ENCODE measurements around the gene THTPA. TPM values are rescaled to one million over a fixed set of nuclear protein-coding genes. Genes with fewer than 3 reads are reported as not detected.

THTPA gene
- total RNA-seq, 1 experiment from 2014 or later = 4.1 TPM

DNA sequence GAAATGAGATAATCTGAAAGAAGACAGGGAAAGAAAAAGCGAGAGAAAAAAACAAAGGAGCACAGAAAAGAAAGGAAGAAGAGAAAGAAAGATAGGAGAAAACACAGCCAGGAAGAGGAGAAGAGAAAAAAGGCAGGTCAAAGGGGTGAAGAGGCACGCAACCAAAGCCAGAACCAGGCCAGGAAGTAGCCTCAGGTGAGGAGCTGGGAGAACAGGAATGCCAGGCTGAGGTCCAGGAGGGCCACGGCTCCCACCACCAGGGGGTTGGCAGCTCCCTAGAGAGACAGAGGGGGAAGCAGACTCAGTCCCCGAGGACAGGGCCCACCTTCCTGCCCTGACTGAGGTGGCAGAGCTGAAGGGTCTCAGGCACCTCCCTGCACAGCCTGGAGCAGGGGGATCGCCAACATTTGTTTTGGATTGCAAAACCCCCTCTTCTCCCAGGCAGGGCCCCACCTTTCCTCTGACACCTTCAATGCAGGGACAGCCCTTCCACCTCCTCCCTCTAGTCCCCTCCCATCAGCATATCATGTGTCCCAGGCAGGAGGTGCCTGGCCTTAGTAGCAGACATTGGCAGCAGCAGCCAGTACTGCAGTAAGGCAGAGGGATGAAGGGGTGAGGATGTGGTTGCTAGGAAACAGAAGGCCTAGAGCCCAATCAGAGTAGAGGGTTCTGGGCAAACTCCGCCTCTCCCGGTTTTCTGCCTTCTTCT is 13.5 kb downstream of the THTPA start:
- Histone ChIP-seq H3K27me3 (ENCODE audit: insufficient read depth, low read depth) (no peaks in the 10 kb centered on the region), H4K20me1 (ENCODE audit: insufficient read depth) (no peaks in the 10 kb centered on the region), H3K79me2 (ENCODE audit: low read depth) (peaks cover 13% of the 10 kb centered on the region), H3K27ac (peak overlapping the region; percentile 53; the same call in 1 of the 2 replicates), H2AFZ (no peak overlapping the region), H3K4me1 (replicated peaks; ENCODE audit: insufficient read depth) (peaks cover 24% of the 10 kb centered on the region), H3K4me3 (no peak overlapping the region), H3K36me3 (ENCODE audit: low read depth) (no peaks in the 10 kb centered on the region), H3K9me2 (ENCODE audit: insufficient read depth) (no peaks in the 10 kb centered on the region), H3K9me3 (ENCODE audit: insufficient read depth, low read depth) (no peaks in the 10 kb centered on the region), H3K4me2 (peak overlapping the region; percentile 81), H3F3A (ENCODE audit: insufficient read depth, low read depth) (peaks cover 7% of the 10 kb centered on the region; the same call in 1 of the 2 replicates)
- no TSS peak for BruUV-seq (replicated peaks)
- TF ChIP-seq EZH2 (IDR thresholded peaks at IDR 0.05; ENCODE audit: low read depth) = no peak
- TF ChIP-seq, protein P1, sequence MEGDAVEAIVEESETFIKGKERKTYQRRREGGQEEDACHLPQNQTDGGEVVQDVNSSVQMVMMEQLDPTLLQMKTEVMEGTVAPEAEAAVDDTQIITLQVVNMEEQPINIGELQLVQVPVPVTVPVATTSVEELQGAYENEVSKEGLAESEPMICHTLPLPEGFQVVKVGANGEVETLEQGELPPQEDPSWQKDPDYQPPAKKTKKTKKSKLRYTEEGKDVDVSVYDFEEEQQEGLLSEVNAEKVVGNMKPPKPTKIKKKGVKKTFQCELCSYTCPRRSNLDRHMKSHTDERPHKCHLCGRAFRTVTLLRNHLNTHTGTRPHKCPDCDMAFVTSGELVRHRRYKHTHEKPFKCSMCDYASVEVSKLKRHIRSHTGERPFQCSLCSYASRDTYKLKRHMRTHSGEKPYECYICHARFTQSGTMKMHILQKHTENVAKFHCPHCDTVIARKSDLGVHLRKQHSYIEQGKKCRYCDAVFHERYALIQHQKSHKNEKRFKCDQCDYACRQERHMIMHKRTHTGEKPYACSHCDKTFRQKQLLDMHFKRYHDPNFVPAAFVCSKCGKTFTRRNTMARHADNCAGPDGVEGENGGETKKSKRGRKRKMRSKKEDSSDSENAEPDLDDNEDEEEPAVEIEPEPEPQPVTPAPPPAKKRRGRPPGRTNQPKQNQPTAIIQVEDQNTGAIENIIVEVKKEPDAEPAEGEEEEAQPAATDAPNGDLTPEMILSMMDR (conservative IDR thresholded peaks at IDR 0.05) = peak; percentile 47
- ChIA-PET CTCF (no interaction called here), POLR2A (ENCODE audit: unreplicated experiment) (interaction anchor here (0.5 kb wide), 1 partner anchor 498 kb away, joined by 4 read pairs; no protein-coding TSS in a partner anchor)
- DNase-seq = peak; percentile 68 to 85
- intact Hi-C loops (cut with micrococcal nuclease; ENCODE audit: unreplicated experiment) = no loop called here

DNA sequence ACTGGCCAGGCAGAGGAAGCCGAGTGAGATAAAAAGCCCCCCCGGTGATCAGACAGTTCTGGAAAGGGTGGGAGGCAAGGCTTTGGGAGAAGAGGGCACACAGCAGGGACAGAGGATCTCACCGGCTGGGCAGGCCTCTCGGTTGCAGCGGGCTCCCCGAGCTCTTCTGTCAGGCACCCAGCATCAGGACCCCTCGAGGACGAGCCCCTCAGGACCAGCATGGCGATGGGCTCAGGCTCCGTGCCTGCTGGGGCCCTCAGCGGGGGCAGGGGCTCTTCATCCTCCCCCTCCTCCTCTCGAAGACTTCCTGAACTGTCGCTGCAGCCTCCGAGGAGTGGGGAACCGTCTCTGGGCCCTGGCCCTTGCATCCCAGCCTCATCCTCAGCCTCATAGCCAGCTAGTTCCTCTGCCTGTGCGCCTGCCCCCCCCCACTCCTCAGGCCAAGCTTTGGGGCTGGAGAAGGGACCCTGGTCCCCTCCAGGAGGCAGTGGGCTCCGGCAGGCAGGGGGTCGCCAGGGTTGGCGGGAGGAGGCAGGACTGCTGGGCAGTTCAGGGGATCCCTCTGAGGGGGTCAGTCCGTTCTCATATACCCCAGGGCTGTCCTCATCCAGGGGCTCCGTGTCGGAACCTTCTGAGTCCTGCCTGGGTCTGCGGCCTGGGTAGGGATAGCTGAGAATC is 14.9 kb downstream of the THTPA start:
- H3K27ac ChIP-seq = no peak overlapping the region
- H3K4me1 ChIP-seq (replicated peaks; ENCODE audit: insufficient read depth) = peaks cover 24% of the 10 kb centered on the region
- no peaks in the 10 kb centered on the region for H4K20me1 ChIP-seq (ENCODE audit: insufficient read depth)
- H3F3A ChIP-seq (ENCODE audit: insufficient read depth, low read depth) = peaks cover 7% of the 10 kb centered on the region; the same call in 1 of the 2 replicates
- no peaks in the 10 kb centered on the region for H3K9me2 ChIP-seq (ENCODE audit: insufficient read depth)
- peaks cover 13% of the 10 kb centered on the region for H3K79me2 ChIP-seq (ENCODE audit: low read depth)
- H3K4me3 ChIP-seq = no peak overlapping the region
- CTCF ChIA-PET = interaction anchor here (0.5 kb wide), 1 partner anchor 24 kb away, joined by 4 read pairs; no protein-coding TSS in a partner anchor
- POLR2A ChIA-PET (ENCODE audit: unreplicated experiment) = no interaction called here
- no peak overlapping the region for H3K4me2 ChIP-seq
- TF ChIP-seq, protein P1 (conservative IDR thresholded peaks at IDR 0.05) = no peak
- no peak for TF ChIP-seq EZH2 (IDR thresholded peaks at IDR 0.05; ENCODE audit: low read depth)
- no peaks in the 10 kb centered on the region for H3K27me3 ChIP-seq (ENCODE audit: insufficient read depth, low read depth)
- no peak for DNase-seq
- no peak overlapping the region for H2AFZ ChIP-seq
- H3K36me3 ChIP-seq (ENCODE audit: low read depth) = no peaks in the 10 kb centered on the region
- no TSS peak for BruUV-seq (replicated peaks)
- intact Hi-C loops (cut with micrococcal nuclease; ENCODE audit: unreplicated experiment) = no loop called here
- H3K9me3 ChIP-seq (ENCODE audit: insufficient read depth, low read depth) = no peaks in the 10 kb centered on the region

DNA sequence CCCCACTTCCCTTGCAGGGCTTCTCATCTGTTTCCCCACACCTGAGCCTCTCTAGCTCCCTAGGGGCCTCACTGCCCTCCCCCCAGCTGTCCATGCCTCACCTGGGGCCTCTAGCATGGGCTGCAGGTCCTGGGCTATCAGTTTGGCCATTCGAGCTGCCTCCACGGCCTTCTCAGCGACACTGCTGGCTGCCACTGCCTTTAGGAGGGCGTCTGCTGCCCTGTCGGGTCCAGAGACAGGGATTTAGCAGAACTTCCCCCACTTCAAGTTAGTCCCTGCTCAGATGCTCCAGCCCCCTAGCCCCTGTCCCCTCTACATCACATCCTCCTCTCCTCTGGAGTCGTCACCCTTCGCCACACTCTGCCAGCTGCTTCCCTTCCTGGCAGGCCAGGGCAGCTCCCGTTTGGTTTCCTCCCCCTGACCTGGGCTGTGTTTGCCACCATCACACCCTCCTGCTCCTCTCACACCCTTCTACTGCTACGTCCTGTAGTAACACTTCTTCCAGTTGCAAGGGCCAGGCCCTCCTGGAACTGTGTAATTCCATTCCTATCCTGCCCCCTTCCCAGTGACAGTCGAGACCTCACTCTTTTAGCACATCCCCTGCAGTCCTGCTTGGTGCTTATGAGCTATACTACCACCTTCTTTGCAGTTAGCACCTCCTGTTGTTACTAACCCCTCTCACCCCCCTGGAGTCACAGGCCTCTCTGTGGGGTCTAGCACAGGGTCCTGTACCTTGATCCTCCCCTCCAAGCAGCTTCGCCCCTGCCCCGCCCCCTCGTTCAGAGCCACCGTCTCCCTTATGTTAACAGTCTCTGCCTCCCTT is 15.8 kb downstream of the THTPA start:
- H2AFZ ChIP-seq = no peak overlapping the region

More for the DNA sequence above, 15.8 kb downstream of the THTPA start:
- peaks cover 20% of the 10 kb centered on the region for H3K4me1 ChIP-seq (replicated peaks; ENCODE audit: insufficient read depth)
- H3K27ac ChIP-seq = no peak overlapping the region
- H3K4me2 ChIP-seq = no peak overlapping the region
- no peaks in the 10 kb centered on the region for H3K36me3 ChIP-seq (ENCODE audit: low read depth)
- no peak overlapping the region for H3K4me3 ChIP-seq
- no peaks in the 10 kb centered on the region for H3K9me2 ChIP-seq (ENCODE audit: insufficient read depth)
- ChIA-PET POLR2A (ENCODE audit: unreplicated experiment) (no interaction called here), CTCF (no interaction called here)
- no TSS peak for BruUV-seq (replicated peaks)
- peaks cover 7% of the 10 kb centered on the region; the same call in 1 of the 2 replicates for H3F3A ChIP-seq (ENCODE audit: insufficient read depth, low read depth)
- no peaks in the 10 kb centered on the region for H3K27me3 ChIP-seq (ENCODE audit: insufficient read depth, low read depth)
- no peak for DNase-seq
- no peak for TF ChIP-seq EZH2 (IDR thresholded peaks at IDR 0.05; ENCODE audit: low read depth)
- TF ChIP-seq, protein P1 (conservative IDR thresholded peaks at IDR 0.05) = no peak
- H4K20me1 ChIP-seq (ENCODE audit: insufficient read depth) = no peaks in the 10 kb centered on the region
- peaks cover 3% of the 10 kb centered on the region; the same call in 1 of the 2 replicates for H3K79me2 ChIP-seq (ENCODE audit: low read depth)
- H3K9me3 ChIP-seq (ENCODE audit: insufficient read depth, low read depth) = no peaks in the 10 kb centered on the region
- intact Hi-C loops (cut with micrococcal nuclease; ENCODE audit: unreplicated experiment) = no loop called here
